ENCODE measurements around the gene DSEL.

GRCh38 chr18:67508146-67508545, 8.4 kb downstream of the DSEL start:
- TF ChIP-seq POLR2A (IDR thresholded peaks at IDR 0.05), result no peak
- no peak for TF ChIP-seq CTCF (IDR thresholded peaks at IDR 0.05)
